ENCODE measurements around the gene HNRNPH3.

DNA sequence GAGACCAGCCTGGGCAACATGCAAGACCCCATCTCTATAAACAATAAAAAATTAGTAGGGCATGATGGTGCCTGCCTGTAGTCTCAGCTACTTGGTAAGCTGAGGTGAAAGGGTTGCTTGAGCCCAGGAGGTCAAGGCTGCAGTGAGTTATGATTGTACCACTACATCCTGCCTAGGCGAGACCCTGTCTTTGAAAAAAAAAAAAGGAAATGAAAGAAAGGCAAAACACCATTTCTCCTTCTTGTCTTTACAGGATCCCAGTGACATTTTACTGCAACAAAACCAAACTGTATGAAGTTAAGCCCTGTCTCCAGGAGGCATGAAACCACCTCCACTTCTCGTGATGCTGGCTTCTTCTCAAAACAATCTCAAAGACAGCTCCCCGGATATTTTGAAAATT is 30.7 kb downstream of the HNRNPH3 start:
- TF ChIP-seq, protein P1, sequence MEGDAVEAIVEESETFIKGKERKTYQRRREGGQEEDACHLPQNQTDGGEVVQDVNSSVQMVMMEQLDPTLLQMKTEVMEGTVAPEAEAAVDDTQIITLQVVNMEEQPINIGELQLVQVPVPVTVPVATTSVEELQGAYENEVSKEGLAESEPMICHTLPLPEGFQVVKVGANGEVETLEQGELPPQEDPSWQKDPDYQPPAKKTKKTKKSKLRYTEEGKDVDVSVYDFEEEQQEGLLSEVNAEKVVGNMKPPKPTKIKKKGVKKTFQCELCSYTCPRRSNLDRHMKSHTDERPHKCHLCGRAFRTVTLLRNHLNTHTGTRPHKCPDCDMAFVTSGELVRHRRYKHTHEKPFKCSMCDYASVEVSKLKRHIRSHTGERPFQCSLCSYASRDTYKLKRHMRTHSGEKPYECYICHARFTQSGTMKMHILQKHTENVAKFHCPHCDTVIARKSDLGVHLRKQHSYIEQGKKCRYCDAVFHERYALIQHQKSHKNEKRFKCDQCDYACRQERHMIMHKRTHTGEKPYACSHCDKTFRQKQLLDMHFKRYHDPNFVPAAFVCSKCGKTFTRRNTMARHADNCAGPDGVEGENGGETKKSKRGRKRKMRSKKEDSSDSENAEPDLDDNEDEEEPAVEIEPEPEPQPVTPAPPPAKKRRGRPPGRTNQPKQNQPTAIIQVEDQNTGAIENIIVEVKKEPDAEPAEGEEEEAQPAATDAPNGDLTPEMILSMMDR (IDR thresholded peaks at IDR 0.05): no peak
- no peak for TF ChIP-seq POLR2A (IDR thresholded peaks at IDR 0.05)

Data from thyroid gland (tissue), 4 donors.